Stimulated activated CD8-positive, alpha-beta memory T cell treated with anti-CD3 and anti-CD28 coated beads, Interleukin-15, amount 100 ng/mL, for 4 hours (primary cell): ENCODE results near the gene INPP5A.
"Not testable (repeated sequence)": the region's sequence is repeated elsewhere in the genome, so short reads cannot be mapped to it uniquely, and the experiment has no call there.

Source experiments
- DNase-seq, 2 donors: peaks; one replicate each; pipeline ENCODE4 v3.0.0-alpha.2; 2020; ENCODE audit warnings: low read depth in 2 of 2

INPP5A gene

DNA sequence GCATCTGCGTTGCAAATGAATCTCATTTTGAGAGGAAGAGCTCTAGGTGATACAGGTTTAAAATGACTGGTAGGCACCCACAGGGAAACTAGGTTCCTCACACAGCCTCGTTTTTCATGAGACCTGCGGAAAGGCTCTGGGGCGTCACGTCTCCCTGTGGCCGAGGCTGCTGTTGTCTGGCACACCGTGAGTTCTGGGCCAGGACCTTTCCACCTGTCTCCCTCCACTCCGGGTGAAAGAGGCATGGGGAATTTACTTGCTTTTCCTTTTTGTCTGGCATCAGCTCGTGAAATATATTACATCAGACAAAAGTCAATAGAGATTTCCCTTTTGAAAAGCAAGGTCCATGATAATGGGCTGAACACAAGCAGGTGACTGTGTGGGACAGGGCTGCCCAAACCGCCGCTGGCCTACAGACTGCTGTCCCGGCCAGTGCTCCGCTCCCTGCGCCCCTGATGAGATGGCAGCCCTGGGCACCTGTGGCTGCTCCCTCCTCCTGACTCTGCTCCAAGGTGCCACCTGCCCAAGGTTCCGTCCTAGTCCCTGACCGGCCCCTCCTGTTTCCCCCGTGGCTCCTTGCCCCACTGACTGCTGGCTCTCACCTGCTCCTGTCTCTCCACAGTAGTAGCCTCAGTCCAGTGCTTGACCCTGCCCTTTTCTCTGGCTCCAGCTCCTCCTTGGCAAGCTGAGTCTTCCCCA is 138.8 kb downstream of the INPP5A start:
- DNase-seq = no peak

DNA sequence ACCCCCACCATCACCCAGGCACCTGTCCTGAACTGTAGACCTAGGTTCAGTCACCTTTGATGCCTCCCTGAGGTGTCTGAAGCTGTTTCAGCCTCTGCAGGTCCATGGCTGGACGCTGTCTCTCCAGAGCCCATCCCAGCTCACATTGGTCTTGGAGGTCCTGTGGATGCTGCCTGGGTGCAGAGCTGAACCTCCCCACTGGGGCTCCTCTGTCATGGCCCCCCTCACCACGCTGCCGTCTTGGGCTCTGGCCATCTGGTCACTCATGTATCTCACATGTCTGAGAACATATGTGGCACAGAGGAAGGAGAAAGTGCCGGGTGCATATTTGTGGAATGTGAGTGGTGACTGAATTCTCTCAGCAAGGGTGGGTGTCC is 139.5 kb downstream of the INPP5A start:
- no peak for DNase-seq

DNA sequence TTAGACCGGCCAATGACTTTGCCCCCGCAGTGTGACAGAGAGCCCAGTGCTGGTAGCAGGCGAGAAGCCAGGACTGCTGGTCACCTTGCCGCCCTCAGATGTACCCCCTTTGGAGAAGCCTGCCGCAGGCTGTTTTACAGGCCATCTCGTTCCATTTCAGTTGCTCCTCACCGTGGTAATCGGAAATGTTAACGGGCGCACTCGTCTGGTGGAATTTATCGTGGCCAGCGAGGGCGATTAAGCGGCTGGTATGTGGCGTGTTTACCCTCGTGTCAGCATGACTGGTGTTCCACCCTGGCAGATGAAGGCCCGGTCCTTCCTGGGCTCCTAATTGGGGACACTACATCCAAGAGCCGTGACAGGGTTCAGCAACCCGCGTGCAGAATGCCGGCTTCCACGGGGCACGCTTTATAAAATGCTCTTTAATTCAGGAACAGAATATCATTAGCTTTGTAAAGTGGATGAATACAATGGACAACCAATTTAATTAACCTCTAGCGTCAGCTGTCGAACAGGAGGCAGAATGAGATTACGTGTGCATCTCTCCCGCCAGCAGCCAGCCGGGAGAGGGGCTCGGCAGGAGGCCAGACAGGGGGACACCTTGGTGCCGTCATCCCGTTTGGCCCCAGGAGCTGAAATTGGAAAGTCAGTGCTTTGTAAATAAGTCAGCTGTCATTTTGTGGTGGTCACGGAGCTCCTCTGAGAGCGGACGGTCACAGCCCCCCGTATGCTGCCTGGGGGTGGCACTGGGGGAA is 140.1 kb downstream of the INPP5A start:
- no peak for DNase-seq

DNA sequence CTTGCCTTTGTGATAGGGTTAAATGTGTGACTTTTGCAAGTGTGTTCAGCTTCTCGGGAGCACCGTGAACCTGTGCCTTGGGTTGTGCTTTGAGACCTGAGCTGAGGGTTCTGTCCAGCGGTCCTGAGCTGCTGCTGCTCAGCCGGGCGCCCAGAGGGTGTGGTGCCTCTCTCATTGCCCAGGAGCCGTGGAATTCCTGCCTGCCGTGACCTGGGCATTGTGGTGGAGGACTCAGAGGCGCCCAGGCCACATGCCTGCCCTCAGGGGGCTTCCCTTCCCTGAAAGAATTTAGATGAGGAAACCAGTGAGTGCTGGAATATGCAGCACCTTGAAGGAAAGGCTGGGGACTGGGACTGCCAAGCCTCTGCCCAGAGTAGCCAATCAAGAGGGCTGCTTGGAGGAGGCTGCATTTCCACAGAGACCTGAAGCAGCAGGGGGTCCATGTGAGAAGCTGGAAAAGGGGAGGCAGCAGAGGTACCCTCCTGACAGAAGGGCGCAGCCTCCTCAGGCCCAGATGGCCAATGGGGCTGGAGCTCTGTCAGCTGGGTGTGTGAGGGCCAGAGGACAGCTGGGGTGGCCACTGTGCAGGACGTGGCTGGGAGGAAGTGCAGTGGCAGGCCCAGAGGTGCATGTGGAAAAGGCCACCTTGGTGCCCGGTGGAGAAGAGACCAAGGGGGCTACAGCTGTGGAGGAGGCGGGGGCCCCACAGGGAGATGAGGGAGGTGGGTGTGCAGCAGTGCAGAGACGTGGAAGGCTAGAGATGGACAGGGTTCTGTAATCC is 141.0 kb downstream of the INPP5A start:
- no peak for DNase-seq

DNA sequence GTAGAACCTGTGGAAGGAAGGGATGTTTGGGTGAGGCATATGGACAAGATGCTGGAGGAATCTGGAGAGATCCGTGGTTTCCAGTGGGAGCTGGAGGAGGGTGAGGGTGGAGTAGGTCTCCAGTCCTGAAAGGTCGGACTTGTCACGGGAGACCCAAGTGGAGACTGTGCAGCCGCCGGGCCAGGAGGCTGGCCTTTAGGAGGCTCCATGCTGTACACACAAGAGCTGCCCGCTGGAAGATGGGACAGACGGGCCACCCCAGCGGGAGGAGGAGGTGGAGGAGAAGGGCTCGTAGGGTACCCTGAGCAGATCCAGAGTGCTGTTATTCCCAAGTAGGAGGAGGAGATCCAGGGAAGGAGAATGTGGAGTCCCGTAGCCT is 141.6 kb downstream of the INPP5A start:
- no peak for DNase-seq

DNA sequence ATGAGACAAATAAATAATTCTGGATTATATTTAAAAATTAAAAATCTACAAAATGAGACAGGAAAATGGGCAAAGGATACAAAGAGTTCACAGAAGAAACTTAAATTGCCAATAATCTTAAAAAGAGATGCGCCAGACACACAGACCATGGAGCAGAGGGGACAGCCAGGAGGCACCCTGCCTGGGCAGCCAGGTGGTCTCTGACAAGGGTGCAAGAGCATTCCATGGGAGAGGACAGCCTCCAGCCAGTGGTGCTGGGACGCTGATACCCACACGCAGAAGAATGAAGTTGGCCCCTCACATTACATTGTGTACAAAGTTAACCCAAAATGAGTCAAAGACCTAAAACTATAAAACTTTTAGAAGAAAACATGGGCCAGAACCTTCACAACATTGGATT is 142.1 kb downstream of the INPP5A start:
- DNase-seq = no peak

DNA sequence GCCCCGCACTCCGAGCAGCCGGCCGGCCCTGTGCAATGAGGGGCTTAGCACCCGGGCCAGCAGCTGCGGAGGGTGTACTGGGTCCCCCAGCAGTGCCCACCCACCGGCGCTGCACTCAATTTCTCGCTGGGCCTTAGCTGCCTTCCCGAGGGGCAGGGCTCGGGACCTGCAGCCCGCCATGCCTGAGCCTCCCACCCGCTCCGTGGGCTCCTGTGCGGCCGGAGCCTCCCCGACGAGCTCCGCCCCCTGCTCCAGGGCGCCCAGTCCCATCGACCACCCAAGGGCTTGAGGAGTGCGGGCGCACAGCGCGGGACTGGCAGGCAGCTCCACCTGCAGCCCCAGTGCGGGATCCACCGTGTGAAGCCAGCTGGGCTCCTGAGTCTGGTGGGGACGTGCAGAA is 143.2 kb downstream of the INPP5A start:
- not testable (repeated sequence) for DNase-seq

DNA sequence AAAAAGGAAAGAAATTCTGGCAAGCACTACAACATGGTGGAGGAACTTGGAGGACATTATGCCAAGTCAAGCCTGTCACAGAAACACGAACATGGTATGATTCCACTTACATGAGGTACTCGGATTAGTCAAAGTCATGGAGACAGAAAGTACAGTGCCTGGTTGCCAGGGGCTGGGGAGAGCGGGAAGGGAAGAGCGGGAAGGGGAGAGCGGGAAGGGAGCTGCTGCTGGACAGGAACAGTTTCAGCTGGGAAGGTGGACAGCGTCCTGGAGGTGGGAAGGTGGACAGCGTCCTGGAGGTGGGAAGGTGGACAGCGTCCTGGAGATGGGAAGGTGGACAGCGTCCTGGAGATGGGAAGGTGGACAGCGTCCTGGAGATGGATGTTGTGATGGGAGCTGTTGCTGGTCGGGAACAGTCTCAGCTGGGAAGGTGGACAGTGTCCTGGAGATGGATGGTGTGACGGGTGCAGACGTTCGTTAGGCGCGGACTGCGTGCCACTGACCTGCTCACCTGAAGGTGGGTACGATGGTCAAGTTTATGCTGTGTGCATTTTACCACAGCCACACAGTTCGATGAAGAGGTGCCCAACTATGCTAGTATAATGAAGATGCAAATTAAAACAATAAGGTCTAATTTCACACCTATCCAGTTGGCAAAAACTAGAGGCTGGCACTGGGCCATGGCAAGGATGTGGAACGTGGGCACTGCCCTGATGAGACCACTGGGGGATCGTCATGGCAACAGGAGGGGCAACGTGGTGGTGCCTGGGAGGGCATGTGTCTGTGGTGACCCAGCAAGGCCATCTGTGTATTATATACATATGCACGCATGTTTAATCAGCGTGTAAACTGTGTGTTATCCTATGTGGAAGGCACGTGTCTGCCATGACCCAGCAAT is 144.5 kb downstream of the INPP5A start:
- DNase-seq = no peak

DNA sequence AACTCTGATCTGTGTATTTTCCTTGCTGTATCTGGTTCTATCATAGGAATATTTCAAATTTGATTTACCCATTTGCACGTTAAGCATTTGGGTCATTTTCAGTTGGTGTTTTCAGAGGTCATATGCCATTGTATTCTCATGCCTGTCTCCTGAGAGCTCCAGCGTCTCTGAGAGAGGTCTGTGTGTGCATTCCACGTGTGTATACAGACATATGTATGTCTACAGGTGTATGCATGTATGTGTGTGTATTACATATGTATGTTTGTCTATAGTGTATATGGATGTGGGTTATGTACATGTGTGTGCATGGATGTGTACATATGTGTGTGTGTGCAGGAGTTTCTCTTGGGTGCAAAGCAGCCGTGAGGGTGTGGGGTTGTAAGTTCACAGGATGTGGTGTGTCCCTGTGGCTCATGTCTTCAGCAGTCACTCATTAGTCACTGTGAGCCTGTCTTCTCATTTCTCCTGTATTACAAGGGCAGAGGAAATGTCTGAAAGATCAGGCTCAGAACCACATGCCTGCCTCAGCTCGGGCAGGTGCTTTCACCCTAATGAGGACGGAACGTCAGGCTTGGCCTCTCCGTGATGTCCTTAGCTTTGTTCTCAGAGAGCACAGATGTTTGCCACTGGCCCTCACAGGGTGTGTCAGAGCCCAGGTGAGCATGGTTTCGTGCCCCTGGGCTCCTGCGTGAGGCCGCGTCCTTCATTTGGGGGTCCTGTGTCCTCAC is 146.7 kb downstream of the INPP5A start:
- no peak for DNase-seq

DNA sequence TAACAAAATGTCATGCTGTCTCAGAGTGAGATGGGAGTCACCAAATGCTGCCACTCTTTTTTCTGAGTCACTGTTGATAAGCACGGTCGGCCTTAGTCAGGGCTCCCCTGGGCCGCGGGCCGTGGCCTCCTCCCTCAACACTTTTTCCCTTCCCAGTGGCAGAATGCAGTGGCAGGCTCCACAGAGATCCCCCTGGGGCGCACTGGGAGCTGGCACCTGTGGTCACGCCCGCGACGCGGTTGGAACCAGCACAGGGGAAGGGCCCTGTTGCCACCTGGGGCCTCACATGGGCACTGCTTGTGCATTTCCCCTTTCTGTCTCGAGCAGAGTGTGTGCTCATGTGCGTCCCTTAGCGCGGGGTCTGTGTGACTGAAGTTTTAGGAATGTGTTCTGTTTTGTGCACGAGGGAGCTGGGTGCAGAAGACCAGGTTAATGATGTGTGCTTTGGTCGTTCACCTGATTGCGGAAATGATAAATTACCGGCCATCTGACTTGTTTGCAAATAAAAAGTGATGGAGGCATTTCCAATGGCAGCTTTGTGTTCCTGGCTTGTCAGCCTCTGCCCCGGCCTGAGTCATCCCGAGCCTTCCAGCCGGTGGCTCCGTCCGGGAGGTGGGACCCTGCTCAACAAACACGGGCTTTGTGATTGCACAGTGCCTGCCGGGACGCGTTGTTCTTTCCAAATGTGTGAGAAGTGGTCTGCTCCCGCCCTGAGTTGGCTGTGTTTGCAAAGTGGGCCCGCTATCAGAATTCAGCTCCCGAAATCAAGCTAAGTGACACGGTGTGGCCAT is 147.7 kb downstream of the INPP5A start:
- DNase-seq = no peak

DNA sequence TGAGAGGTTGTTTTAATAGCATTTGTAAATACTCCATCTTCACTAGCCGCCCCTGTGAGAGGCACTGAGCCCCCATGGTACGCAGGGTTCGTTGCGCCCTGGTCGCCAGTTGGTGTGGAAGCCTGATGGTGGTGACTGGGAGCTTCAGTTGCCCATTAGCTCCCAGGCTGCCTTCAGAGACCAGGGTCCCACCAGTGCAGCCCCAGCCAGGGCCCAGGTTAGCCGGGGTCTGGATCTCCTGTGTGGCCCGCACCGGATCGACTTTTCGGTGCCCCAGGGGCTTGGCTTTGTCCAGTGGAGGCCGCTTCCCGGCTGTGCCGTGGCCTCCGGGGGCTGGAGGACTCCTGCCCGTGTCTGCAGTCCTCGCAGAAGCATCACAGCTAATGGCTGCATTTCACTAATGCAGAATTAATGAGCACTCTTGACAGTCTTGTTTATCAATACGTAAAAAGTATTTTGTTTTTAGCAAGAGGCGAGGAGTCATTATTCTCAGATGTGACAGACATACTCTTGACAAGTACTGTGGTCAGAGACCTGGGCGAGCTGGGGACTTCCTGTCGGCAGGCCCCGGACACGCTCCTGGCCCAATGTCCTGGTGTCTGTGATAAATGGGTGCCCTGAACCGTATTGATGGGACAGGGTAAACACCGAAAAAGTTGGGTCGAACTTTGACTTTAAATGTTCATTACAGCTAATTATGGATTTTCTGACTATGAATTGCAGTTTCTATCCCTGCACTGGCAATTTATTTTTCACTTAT is 148.5 kb downstream of the INPP5A start:
- no peak for DNase-seq

DNA sequence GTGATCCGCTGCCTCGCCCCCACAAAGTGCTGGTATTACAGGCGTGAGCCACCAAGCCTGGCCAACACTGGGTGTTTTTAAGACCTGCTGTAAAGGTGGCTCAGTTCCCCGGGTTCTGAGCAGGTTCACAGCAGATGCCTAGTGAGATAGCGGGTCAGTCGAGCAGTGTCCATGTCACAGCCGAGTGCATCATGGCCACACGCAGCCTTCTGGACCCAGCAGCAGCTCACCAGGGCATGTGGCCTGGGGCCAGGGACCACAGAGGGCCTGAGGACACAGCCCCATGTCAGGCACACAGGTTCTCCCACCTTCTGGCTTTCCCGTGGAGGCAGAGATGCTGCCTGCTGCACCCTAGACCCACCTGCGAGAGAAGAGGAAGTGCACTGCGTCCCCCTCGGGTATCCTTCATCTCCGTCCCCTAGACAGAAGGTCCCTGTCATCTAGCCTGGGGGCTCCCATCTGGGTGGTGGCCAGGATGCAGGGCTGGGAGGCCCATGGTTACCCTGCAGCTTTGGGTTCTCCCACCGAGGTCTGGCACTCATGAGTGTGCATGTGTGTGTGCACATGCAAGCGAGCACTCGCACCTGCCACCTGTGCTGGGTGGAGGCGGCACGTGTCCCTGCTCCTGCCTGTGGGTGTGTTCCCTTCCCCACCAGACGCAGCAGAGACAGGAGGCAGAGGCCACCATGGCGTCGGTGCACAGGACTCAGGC is 149.8 kb downstream of the INPP5A start:
- no peak for DNase-seq

DNA sequence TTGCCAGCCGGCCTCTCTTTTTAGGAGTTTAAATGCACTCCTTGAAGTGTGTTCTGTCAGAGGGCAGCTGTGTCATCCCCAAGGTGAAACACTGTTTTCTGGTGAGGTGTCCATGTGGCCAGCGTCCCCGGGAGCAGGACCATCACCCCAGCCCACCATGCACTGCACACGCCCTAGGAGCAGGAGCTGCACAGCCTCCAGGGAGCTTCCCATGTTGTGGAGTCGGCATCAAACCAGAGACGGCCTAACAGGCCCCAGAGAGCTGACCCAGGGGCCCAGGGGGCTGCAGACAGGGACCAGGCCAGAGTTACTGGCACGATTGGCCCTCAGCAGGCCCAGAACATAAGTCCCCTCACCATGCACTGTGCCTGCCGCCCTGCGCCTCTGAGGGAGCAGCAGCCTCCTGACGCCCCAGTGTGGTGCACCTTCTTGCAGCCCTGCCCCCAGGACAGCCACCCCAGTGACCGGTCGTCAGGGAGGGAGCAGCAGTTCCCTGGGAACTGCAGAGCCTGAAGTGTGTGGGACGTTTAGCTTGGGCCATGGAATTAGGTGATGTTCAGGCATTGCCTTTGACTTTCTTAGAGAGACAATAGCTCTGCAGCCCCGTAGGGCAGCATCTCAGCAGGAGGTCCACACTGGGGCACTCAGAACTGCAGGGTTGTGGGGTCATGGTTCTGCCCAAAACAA is 150.4 kb downstream of the INPP5A start:
- DNase-seq = no peak

DNA sequence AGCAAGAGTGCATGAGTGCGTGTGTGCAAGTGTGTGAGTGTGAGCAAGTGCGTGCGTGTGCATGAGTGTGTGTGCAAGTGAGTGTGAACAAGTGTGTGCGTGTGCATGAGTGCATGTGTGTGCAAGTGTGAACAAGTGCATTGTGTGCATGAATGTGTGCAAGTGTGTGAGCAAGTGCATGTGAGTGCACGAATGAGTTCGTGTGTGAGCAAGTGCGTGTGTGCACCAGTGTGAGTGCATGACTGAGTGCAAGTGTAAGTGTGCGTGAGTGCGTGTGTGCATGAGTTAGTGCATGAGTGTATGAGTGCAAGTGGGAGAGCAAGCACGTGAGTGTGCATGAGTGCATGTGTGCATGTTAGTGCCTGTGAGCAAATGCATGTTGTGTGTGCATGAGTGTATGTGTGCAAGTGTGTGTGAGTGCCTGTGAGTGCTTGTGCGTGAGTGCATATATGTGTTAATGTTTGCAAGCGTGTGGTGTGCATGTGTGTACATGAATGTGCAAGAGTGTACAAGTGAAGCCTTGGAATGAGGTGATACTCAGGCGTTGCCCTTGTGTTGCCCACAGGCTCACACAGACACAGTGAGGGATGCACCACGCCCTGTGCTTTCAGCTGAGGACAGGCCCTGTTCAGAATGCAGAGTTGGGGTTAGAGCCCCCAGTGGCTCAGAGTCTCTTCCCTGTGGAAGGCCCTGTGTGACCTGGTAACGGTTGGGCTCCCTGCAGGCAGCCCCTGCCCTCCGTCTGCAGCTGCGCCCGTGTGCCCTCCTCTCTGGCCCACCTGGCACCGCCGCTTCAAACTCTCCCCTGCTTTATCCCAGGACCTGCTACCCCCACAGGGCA is 151.2 kb downstream of the INPP5A start:
- no peak for DNase-seq

DNA sequence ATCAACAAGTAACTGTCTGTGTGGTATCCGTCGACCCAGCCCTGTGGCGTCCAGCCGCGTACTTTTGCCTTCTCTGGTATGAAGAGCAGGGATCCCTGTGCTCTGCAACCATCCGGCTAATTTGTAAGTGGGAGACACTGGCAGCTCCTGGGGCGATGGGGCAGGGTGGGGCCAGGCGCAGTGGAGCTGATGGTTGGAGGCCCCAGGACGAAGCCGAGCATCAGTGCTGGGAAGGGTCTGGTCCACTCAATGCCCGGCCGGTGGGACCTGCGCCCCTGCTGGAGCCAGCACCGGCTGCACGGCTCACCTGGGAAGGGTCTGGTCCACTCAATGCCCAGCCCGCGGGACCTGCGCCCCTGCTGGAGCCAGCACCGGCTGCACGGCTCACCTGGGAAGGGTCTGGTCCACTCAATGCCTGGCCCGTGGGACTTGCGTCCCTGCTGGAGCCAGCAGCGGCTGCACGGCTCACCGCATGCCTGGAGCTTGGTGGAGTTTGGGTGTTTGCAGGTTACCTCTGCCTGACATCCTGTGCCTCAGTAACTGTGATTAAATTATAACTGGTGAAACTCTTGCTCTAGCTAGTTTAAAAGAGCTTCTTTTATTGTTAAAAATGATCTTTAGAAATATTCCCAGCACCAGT is 152.3 kb downstream of the INPP5A start:
- DNase-seq = no peak

DNA sequence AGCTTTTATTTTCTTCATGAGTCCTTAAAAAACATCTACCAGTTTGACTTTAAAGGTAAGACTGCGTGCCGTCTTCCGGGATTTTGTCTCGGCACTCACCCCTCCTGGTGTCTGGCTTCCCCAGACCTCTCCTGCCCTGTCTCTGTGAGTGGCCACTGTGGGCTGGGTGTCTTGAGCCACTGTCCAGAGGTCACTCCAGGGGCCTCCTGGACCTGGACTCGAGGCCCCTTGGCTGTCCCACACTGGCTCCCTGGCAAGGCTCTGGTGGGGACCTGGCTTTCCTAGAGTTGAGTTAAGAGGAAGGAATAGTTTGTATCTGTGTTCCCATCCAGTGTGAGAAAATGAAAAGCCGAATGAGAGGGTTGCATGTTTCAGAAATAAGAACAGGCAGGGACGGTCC is 152.8 kb downstream of the INPP5A start:
- DNase-seq = no peak
